SK-N-SH treated with all-trans-retinoic acid at 6 μM for 48 hours (cell line): Measurements from ENCODE around the gene ADSS2.

ENCODE experiments used
- ATAC-seq: fragments of 200-7000 bp; cut with Tn5 transposase; 3 replicates; pipeline ENCODE4 v1.9.1; 2020; ENCODE audit warnings: mild to moderate bottlenecking, moderate library complexity
- ARNTL ChIP-seq: fragments of 450-650 bp; formaldehyde crosslinking; IDR thresholded peaks from 2 replicates; pipeline ENCODE4 v1.5.0; 2020; ENCODE audit warnings: low read depth, mild to moderate bottlenecking, moderate library complexity, borderline replicate concordance
- BACH2 ChIP-seq: fragments of 250-450 bp; sonication (Bioruptor Pico); IDR thresholded peaks from 2 replicates; pipeline ENCODE4 v1.9.0; 2021; ENCODE audit warnings: mild to moderate bottlenecking, borderline replicate concordance
- CREB5 ChIP-seq: fragments of 250-450 bp; sonication (Bioruptor Pico); IDR thresholded peaks from 2 replicates; pipeline ENCODE4 v1.5.1; 2020; ENCODE audit warnings: low read depth, mild to moderate bottlenecking, moderate library complexity
- CSDC2 ChIP-seq: fragments of 250-450 bp; sonication (Bioruptor Pico); IDR thresholded peaks from 2 replicates; pipeline ENCODE4 v1.5.0; 2020; ENCODE audit warnings: mild to moderate bottlenecking, moderate library complexity
- CSRNP3 ChIP-seq: fragments of 250-450 bp; sonication (Bioruptor Pico); IDR thresholded peaks from 2 replicates; pipeline ENCODE4 v1.5.1; 2021; ENCODE audit warnings: mild to moderate bottlenecking, moderate library complexity
- GLIS3 ChIP-seq: fragments of 250-450 bp; sonication (Bioruptor Pico); IDR thresholded peaks from 2 replicates; pipeline ENCODE4 v1.5.0; 2020; ENCODE audit warnings: mild to moderate bottlenecking, moderate library complexity
- ISL1 ChIP-seq: fragments of 250-450 bp; sonication (Bioruptor Pico); IDR thresholded peaks from 2 replicates; pipeline ENCODE4 v2.1.2; 2022; ENCODE audit warnings: mild to moderate bottlenecking, moderate library complexity
- OSR1 ChIP-seq: fragments of 250-450 bp; sonication (Bioruptor Pico); IDR thresholded peaks from 2 replicates; pipeline ENCODE4 v1.8.0; 2022; ENCODE audit warnings: moderate library complexity, mild to moderate bottlenecking, inconsistent platforms
- PATZ1 ChIP-seq: fragments of 250-450 bp; sonication (Bioruptor Pico); IDR thresholded peaks from 2 replicates; pipeline ENCODE4 v1.8.0; 2020; ENCODE audit warnings: mild to moderate bottlenecking, moderate library complexity, borderline replicate concordance
- POU6F1 ChIP-seq: fragments of 250-450 bp; sonication (Bioruptor Pico); IDR thresholded peaks from 2 replicates; pipeline ENCODE4 v1.8.0; 2021; ENCODE audit warnings: low read depth, mild to moderate bottlenecking, moderate library complexity, borderline replicate concordance
- PPARA ChIP-seq: fragments of 250-450 bp; sonication (Bioruptor Pico); IDR thresholded peaks from 2 replicates; pipeline ENCODE4 v1.5.0; 2020; ENCODE audit warnings: mild to moderate bottlenecking, borderline replicate concordance
- RARB ChIP-seq: fragments of 250-450 bp; sonication (Bioruptor Pico); IDR thresholded peaks from 2 replicates; pipeline ENCODE4 v1.8.0; 2021; ENCODE audit warnings: mild to moderate bottlenecking, moderate library complexity
- SNAI2 ChIP-seq: fragments of 250-450 bp; sonication (Bioruptor Pico); IDR thresholded peaks from 2 replicates; pipeline ENCODE4 v1.5.0; 2020; ENCODE audit warnings: mild to moderate bottlenecking, moderate library complexity
- TCF4 ChIP-seq: fragments of 250-450 bp; sonication (Bioruptor Pico); IDR thresholded peaks from 2 replicates; pipeline ENCODE4 v1.8.0; 2021; ENCODE audit warnings: mild to moderate bottlenecking, moderate library complexity, borderline replicate concordance
- TOX ChIP-seq: fragments of 250-450 bp; sonication (Bioruptor Pico); IDR thresholded peaks from 2 replicates; pipeline ENCODE4 v1.8.0; 2021; ENCODE audit warnings: mild to moderate bottlenecking, moderate library complexity, borderline replicate concordance
- TSHZ2 ChIP-seq: fragments of 250-450 bp; sonication (Bioruptor Pico); IDR thresholded peaks from 2 replicates; pipeline ENCODE4 v1.5.0; 2020; ENCODE audit warnings: mild to moderate bottlenecking, moderate library complexity
- ZC3H10 ChIP-seq: fragments of 250-450 bp; sonication (Bioruptor Pico); IDR thresholded peaks from 2 replicates; pipeline ENCODE4 v1.5.1; 2021; ENCODE audit warnings: mild to moderate bottlenecking, moderate library complexity
- ZFP3 ChIP-seq: fragments of 250-450 bp; sonication (Bioruptor Pico); IDR thresholded peaks from 2 replicates; pipeline ENCODE4 v1.5.0; 2020; ENCODE audit warnings: mild to moderate bottlenecking, moderate library complexity
- ZFP30 ChIP-seq: fragments of 450-650 bp; formaldehyde crosslinking; IDR thresholded peaks from 2 replicates; pipeline ENCODE4 v1.5.0; 2022; ENCODE audit warnings: mild to moderate bottlenecking, moderate library complexity
- ZNF565 ChIP-seq: fragments of 450-650 bp; formaldehyde crosslinking; conservative IDR thresholded peaks from 2 replicates; pipeline ENCODE4 v1.5.0; 2020; ENCODE audit warnings: low read depth, mild to moderate bottlenecking, moderate library complexity
- ZNF70 ChIP-seq: fragments of 450-650 bp; formaldehyde crosslinking; IDR thresholded peaks from 2 replicates; pipeline ENCODE4 v1.5.0; 2020; ENCODE audit warnings: mild to moderate bottlenecking, moderate library complexity
- ZNF8 ChIP-seq: fragments of 450-650 bp; formaldehyde crosslinking; IDR thresholded peaks from 2 replicates; pipeline ENCODE4 v1.5.0; 2020; ENCODE audit warnings: mild to moderate bottlenecking, moderate library complexity

ADSS2 gene

GRCh38 chr1:244419024-244419423, 32.7 kb downstream of the ADSS2 start:
- TF ChIP-seq TCF4 (CRISPR knock-in tag) = no peak
- no peak for TF ChIP-seq TSHZ2 (CRISPR knock-in tag)
- no peak for TF ChIP-seq GLIS3 (CRISPR knock-in tag)
- no peak for TF ChIP-seq ISL1 (CRISPR knock-in tag)
- no peak for TF ChIP-seq ZC3H10 (CRISPR knock-in tag)
- no peak for TF ChIP-seq CSDC2
- no peak for TF ChIP-seq ARNTL (CRISPR knock-in tag)
- no peak for TF ChIP-seq POU6F1 (CRISPR knock-in tag)
- no peak for TF ChIP-seq ZFP30
- TF ChIP-seq ZNF565 (CRISPR knock-in tag) = no peak
- TF ChIP-seq PPARA (CRISPR knock-in tag) = no peak
- no peak for TF ChIP-seq PATZ1 (CRISPR knock-in tag)
- ATAC-seq = no peak

GRCh38 chr1:244414543-244414942, 37.2 kb downstream of the ADSS2 start:
- TF ChIP-seq OSR1 = no peak
- TF ChIP-seq ZNF565 (CRISPR knock-in tag) = no peak
- TF ChIP-seq CSDC2 = no peak
- TF ChIP-seq POU6F1 (CRISPR knock-in tag) = no peak
- TF ChIP-seq TCF4 (CRISPR knock-in tag) = no peak
- no peak for TF ChIP-seq BACH2 (CRISPR knock-in tag)
- no peak for TF ChIP-seq PATZ1 (CRISPR knock-in tag)
- no peak for TF ChIP-seq SNAI2 (CRISPR knock-in tag)
- TF ChIP-seq RARB = no peak
- no peak for TF ChIP-seq ZNF8
- no peak for TF ChIP-seq GLIS3 (CRISPR knock-in tag)
- no peak for TF ChIP-seq PPARA (CRISPR knock-in tag)
- no peak for TF ChIP-seq ZC3H10 (CRISPR knock-in tag)
- TF ChIP-seq ZNF70 (CRISPR knock-in tag) = no peak
- TF ChIP-seq CSRNP3 (CRISPR knock-in tag) = no peak
- no peak for TF ChIP-seq ZFP3 (CRISPR knock-in tag)
- no peak for TF ChIP-seq CREB5 (CRISPR knock-in tag)
- no peak for TF ChIP-seq TOX
- TF ChIP-seq TSHZ2 (CRISPR knock-in tag) = no peak
- ATAC-seq = peak; percentile 80
